ENCODE measurements around the gene PRSS21. TPM values are rescaled to one million over a fixed set of nuclear protein-coding genes. Genes with fewer than 3 reads are reported as not detected.

PRSS21 gene
- total RNA-seq, 4 donors from 2014 or later = 1.6 to 1.9 TPM; not detected in 2

- Histone ChIP-seq H3K27ac (no peak overlapping the region), H3K9me3 (no peaks in the 10 kb centered on the region), H3K4me3 (no peak overlapping the region), H3K27me3 (peaks cover 8% of the 10 kb centered on the region), H3K4me1 (peaks cover 0 to 15% (median 9%) of the 10 kb centered on the region in 4 donors), H3K36me3 (no peaks in the 10 kb centered on the region)
- intact Hi-C loops (cut with DNase I; ENCODE audit: low total_unique reads) (no loop called here), in situ Hi-C loops (cut with MboI; ENCODE audit: low pct_ligation_motif_present in 1 of 4, low pct_unique_long_range_greater_than_20kb in 1 of 4, low sequenced_read_pairs in 3 of 4) (no loop called here)
- 76% methylated on average over 15 of the region's 15 CpGs; no CpG with 5 or more reads in 1 of the 2 donors for WGBS, 2 donors (ENCODE audit: low coverage in 1 of 2)
- peak; percentile 4 for DNase-seq
- TF ChIP-seq EP300 (IDR thresholded peaks at IDR 0.05; ENCODE audit: low read depth) (no peak), POLR2AphosphoS5 (IDR thresholded peaks at IDR 0.05) (no peak), POLR2A (IDR thresholded peaks at IDR 0.05) (no peak), CTCF (IDR thresholded peaks at IDR 0.05) (no peak)
These were observed 10.3 kb downstream of the PRSS21 start for GRCh38 chr16:2827374-2827791.

GRCh38 chr16:2827831-2828520 is 10.9 kb downstream of the PRSS21 start:
- in situ Hi-C loops (cut with MboI; ENCODE audit: low pct_ligation_motif_present in 1 of 4, low pct_unique_long_range_greater_than_20kb in 1 of 4, low sequenced_read_pairs in 3 of 4) = no loop called here

GRCh38 chr16:2828521-2828840 is 11.4 kb downstream of the PRSS21 start:
- no peak for DNase-seq
- Histone ChIP-seq H3K36me3 (no peaks in the 10 kb centered on the region), H3K4me1 (peaks cover 0 to 15% (median 9%) of the 10 kb centered on the region in 4 donors), H3K9me3 (no peaks in the 10 kb centered on the region), H3K4me3 (no peak overlapping the region), H3K27me3 (peaks cover 8% of the 10 kb centered on the region), H3K27ac (no peak overlapping the region)
- in situ Hi-C loops (cut with MboI; ENCODE audit: low pct_ligation_motif_present in 1 of 4, low pct_unique_long_range_greater_than_20kb in 1 of 4, low sequenced_read_pairs in 3 of 4) = no loop called here
- TF ChIP-seq CTCF (IDR thresholded peaks at IDR 0.05) = no peak
- no peak for TF ChIP-seq EP300 (IDR thresholded peaks at IDR 0.05; ENCODE audit: low read depth)
- TF ChIP-seq POLR2A (IDR thresholded peaks at IDR 0.05) = no peak
- TF ChIP-seq POLR2AphosphoS5 (IDR thresholded peaks at IDR 0.05) = no peak
- 91% methylated on average over 8 of the region's 8 CpGs; no CpG with 5 or more reads in 1 of the 2 donors for WGBS, 2 donors (ENCODE audit: low coverage in 1 of 2)
- intact Hi-C loops (cut with DNase I; ENCODE audit: low total_unique reads) = no loop called here

More at GRCh38 chr16:2827831-2828520, 10.9 kb downstream of the PRSS21 start:
- Histone ChIP-seq H3K27me3 (peaks cover 8% of the 10 kb centered on the region), H3K36me3 (no peaks in the 10 kb centered on the region), H3K4me3 (no peak overlapping the region), H3K9me3 (no peaks in the 10 kb centered on the region), H3K27ac (no peak overlapping the region), H3K4me1 (peaks cover 0 to 15% (median 9%) of the 10 kb centered on the region in 4 donors)
- no peak for TF ChIP-seq POLR2AphosphoS5 (IDR thresholded peaks at IDR 0.05)
- no peak for TF ChIP-seq CTCF (IDR thresholded peaks at IDR 0.05)
- no peak for TF ChIP-seq EP300 (IDR thresholded peaks at IDR 0.05; ENCODE audit: low read depth)
- TF ChIP-seq POLR2A (IDR thresholded peaks at IDR 0.05) = no peak
- DNase-seq = no peak
- 81% methylated on average over 14 of the region's 14 CpGs; no CpG with 5 or more reads in 1 of the 2 donors for WGBS, 2 donors (ENCODE audit: low coverage in 1 of 2)
- intact Hi-C loops (cut with DNase I; ENCODE audit: low total_unique reads) = no loop called here

- intact Hi-C loops (cut with DNase I; ENCODE audit: low total_unique reads) = no loop called here
- H3K27me3 ChIP-seq = peaks cover 8% of the 10 kb centered on the region
- 93% methylated on average over 17 of the region's 17 CpGs; no CpG with 5 or more reads in 1 of the 2 donors for WGBS, 2 donors (ENCODE audit: low coverage in 1 of 2)
These were observed 11.9 kb downstream of the PRSS21 start for GRCh38 chr16:2828876-2829430.

More at GRCh38 chr16:2828876-2829430, 11.9 kb downstream of the PRSS21 start:
- Histone ChIP-seq H3K9me3 (no peaks in the 10 kb centered on the region), H3K4me3 (no peak overlapping the region), H3K4me1 (peaks cover 0 to 15% (median 9%) of the 10 kb centered on the region in 4 donors), H3K27ac (peak overlapping the region in 1 of 4 donors; percentile 75), H3K36me3 (no peaks in the 10 kb centered on the region)
- in situ Hi-C loops (cut with MboI; ENCODE audit: low pct_ligation_motif_present in 1 of 4, low pct_unique_long_range_greater_than_20kb in 1 of 4, low sequenced_read_pairs in 3 of 4) = no loop called here
- DNase-seq = no peak
- TF ChIP-seq CTCF (IDR thresholded peaks at IDR 0.05) (no peak), POLR2A (IDR thresholded peaks at IDR 0.05) (no peak), POLR2AphosphoS5 (IDR thresholded peaks at IDR 0.05) (no peak), EP300 (IDR thresholded peaks at IDR 0.05; ENCODE audit: low read depth) (no peak)
